ENCODE data around the gene MYO1B.

- TF ChIP-seq CTCF (IDR thresholded peaks at IDR 0.05) (no peak), EP300 (IDR thresholded peaks at IDR 0.05) (no peak)
These were observed 4.3 kb upstream of the MYO1B start for GRCh38 chr2:191240871-191241270.

Data from sigmoid colon (tissue), 4 donors.